Fibroblast of lung (primary cell): ENCODE data around the gene PEDS1. TPM values are rescaled to one million over a fixed set of nuclear protein-coding genes. Genes with fewer than 3 reads are reported as not detected.
A peak's percentile ranks its signal among the peaks of the same experiment; 100 is the strongest.
"Not testable (repeated sequence)": the region's sequence is repeated elsewhere in the genome, so short reads cannot be mapped to it uniquely, and the experiment has no call there.

Experiments
- DNase-seq, 2 donors: peaks; one replicate each; pipeline versions ENCODE4 v3.0.0 to v3.0.0-alpha.2; 2010; ENCODE audit warnings: low read depth in 2 of 2
- H2AFZ ChIP-seq: 2 replicates; pipeline ENCODE4 v1.5.1; 2012; ENCODE audit warnings: low read length, control low read depth, inconsistent platforms
- H3K27ac ChIP-seq: 2 replicates; pipeline ENCODE4 v1.5.1; 2011; ENCODE audit warnings: low read length, control low read depth; ENCODE audit not compliant: insufficient read depth
- H3K27me3 ChIP-seq: 2 replicates; pipeline ENCODE4 v1.5.1; 2011; ENCODE audit warnings: mild to moderate bottlenecking, low read length; ENCODE audit not compliant: control insufficient read depth, insufficient read depth
- H3K36me3 ChIP-seq: 2 replicates; pipeline ENCODE4 v1.5.1; 2011; ENCODE audit warnings: low read length; ENCODE audit not compliant: control insufficient read depth, insufficient read depth
- H3K4me1 ChIP-seq: 2 replicates; pipeline ENCODE4 v1.5.1; 2011; ENCODE audit warnings: low read length; ENCODE audit not compliant: control insufficient read depth, insufficient read depth; ENCODE audit errors: extremely low read depth
- H3K4me2 ChIP-seq: 2 replicates; pipeline ENCODE4 v1.5.1; 2011; ENCODE audit warnings: low read length, control low read depth; ENCODE audit not compliant: insufficient read depth; ENCODE audit errors: extremely low read depth
- H3K4me3 ChIP-seq, 4 experiments: fragments of 200-600 bp in 1 of 4; sonication (generic) in 1 of 4; replicated peaks in 1 of 4; 2 replicates each; pipeline ENCODE4 v1.5.1; 2011 to 2016; ENCODE audit warnings: low read length in 4 of 4, low read depth in 3 of 4, mild to moderate bottlenecking in 3 of 4, control low read depth in 2 of 4, inconsistent platforms in 1 of 4, mixed read lengths in 1 of 4; ENCODE audit not compliant: insufficient read depth in 1 of 4; ENCODE audit errors: control extremely low read depth in 1 of 4
- H3K79me2 ChIP-seq: 2 replicates; pipeline ENCODE4 v1.5.1; 2012; ENCODE audit warnings: mild to moderate bottlenecking, low read length, inconsistent platforms; ENCODE audit not compliant: control insufficient read depth, insufficient read depth
- H3K9ac ChIP-seq: 2 replicates; pipeline ENCODE4 v1.5.1; 2011; ENCODE audit warnings: mild to moderate bottlenecking, low read length, control low read depth; ENCODE audit not compliant: insufficient read depth
- H3K9me3 ChIP-seq: 2 replicates; pipeline ENCODE4 v1.5.1; 2012; ENCODE audit warnings: low read depth, low read length; ENCODE audit not compliant: control insufficient read depth, insufficient read depth
- H4K20me1 ChIP-seq: 2 replicates; pipeline ENCODE4 v1.5.1; 2011; ENCODE audit warnings: low read length; ENCODE audit not compliant: control insufficient read depth, insufficient read depth; ENCODE audit errors: extremely low read depth
- EZH2 ChIP-seq: IDR thresholded peaks from 2 replicates; pipeline ENCODE4 v1.5.1; 2012; ENCODE audit warnings: low read length, control low read depth, mild to moderate bottlenecking; ENCODE audit errors: missing control alignments
- polyA plus RNA-seq, 2 donors: library from polyadenylated mRNA; depleted of rRNA in 1 of 2; stranded (reverse) in 1 of 2; unstranded in 1 of 2; fragments of >200 nt; gene quantifications; 2 replicates each; pipeline ENCODE4 v1.2.1, GENCODE V29; 2011 to 2012; ENCODE audit warnings: missing spikeins in 1 of 2
- total RNA-seq: library from RNA; depleted of rRNA; stranded (reverse); fragments of >200 nt; gene quantifications from 2 replicates; pipeline ENCODE4 v1.2.1, GENCODE V29; 2014
- TF ChIP-seq, protein P1 (sequence below), 2 donors: IDR thresholded peaks in 1 of 2; conservative IDR thresholded peaks in 1 of 2; 1 replicate in 1 of 2; 2 replicates in 1 of 2; pipeline ENCODE4 v1.5.1; 2011 to 2012; ENCODE audit warnings: low read length in 2 of 2, control low read depth in 1 of 2, inconsistent platforms in 1 of 2, low read depth in 1 of 2, mild to moderate bottlenecking in 1 of 2

Gene PEDS1
- total and polyA plus RNA-seq, 2 donors (not counting 1 experiment from before 2014, with no cell fraction given), result 8.3 to 56.9 TPM

DNA sequence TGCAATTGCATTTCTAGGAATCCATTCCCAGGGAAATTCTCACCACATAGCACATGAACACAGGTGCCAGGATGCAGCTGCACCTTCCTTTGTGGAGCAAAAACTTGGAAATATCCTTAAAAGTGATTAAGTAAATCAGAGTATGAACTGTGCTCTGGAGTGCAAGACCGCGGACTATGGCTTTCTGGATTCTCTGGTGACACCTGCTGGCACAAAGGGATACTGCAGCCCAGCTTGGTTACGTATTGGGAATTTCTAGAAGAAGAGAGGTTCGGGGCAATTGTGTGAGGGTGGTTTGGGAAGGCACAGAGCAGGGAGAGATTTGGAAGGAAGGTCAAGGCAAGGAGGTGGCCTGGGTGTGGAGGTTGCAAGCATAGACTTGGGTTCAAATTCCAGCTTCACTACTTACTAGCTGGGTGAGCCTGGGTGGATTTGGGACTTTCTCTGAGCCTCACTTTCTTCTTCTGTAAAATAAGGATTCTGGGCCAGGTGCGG, 15.9 kb upstream of the PEDS1 start:
- Histone ChIP-seq H3K4me3 (no peak overlapping the region), H3K36me3 (no peaks in the 10 kb centered on the region), H4K20me1 (no peaks in the 10 kb centered on the region), H3K4me1 (peaks cover 11% of the 10 kb centered on the region), H3K4me2 (no peak overlapping the region), H3K27me3 (no peaks in the 10 kb centered on the region), H3K9ac (no peak overlapping the region), H3K9me3 (no peaks in the 10 kb centered on the region), H2AFZ (no peak overlapping the region), H3K79me2 (no peaks in the 10 kb centered on the region), H3K27ac (no peak overlapping the region)
- TF ChIP-seq EZH2, result no peak
- TF ChIP-seq, protein P1, sequence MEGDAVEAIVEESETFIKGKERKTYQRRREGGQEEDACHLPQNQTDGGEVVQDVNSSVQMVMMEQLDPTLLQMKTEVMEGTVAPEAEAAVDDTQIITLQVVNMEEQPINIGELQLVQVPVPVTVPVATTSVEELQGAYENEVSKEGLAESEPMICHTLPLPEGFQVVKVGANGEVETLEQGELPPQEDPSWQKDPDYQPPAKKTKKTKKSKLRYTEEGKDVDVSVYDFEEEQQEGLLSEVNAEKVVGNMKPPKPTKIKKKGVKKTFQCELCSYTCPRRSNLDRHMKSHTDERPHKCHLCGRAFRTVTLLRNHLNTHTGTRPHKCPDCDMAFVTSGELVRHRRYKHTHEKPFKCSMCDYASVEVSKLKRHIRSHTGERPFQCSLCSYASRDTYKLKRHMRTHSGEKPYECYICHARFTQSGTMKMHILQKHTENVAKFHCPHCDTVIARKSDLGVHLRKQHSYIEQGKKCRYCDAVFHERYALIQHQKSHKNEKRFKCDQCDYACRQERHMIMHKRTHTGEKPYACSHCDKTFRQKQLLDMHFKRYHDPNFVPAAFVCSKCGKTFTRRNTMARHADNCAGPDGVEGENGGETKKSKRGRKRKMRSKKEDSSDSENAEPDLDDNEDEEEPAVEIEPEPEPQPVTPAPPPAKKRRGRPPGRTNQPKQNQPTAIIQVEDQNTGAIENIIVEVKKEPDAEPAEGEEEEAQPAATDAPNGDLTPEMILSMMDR (conservative IDR thresholded peaks at IDR 0.05 in 1 of 2, IDR thresholded peaks at IDR 0.05 in 1 of 2; ENCODE audit: low read depth in 1 of 2, low read length in 2 of 2), result peak; percentile 98 to 99
- DNase-seq, result peak; percentile 57 to 82

DNA sequence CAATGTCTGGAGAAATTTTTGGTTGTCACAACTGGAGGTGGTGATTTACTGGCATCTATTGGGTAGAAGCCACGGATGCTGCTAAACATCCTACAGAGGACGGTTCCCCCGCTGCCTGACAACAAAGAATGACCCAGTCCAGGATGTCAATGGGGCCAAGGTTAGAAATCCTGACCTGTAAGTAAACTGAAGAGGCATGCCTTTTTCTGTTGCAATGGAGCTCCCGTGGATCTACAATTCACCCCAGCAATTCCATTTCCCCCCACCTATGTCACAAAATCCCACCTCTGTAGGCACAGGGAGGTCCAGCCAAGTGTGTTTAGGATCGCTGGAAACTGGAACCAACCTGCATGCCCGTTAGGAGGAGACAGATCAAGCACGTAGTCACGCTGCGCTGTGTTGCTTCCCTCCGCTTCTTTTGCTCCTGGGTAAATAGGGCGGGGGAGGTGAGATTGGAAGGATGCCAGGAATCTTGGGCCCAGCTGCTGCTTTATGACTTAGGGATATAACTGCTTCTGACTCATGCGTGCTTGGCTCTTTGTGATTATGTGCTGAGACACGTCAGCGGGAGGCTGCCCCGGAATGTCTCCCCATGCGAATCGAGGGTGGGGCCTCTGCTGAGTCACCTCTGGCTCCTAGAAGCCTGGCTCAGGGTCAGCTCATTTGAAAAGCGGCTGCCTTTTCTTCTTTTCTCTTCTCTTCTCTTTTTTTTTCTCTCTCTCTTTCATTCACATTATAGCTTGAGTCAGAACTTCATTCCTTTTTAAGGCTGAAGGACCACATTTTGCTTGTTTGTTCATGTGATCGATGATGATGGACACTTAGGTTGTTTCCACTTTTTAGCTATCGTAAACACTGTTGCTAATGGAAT, 12.4 kb upstream of the PEDS1 start:
- peak overlapping the region; percentile 6 for H2AFZ ChIP-seq
- peak overlapping the region; percentile 95 for H3K27ac ChIP-seq
- H4K20me1 ChIP-seq, result no peaks in the 10 kb centered on the region
- peaks cover 13% of the 10 kb centered on the region for H3K4me1 ChIP-seq
- H3K9ac ChIP-seq, result peak overlapping the region; percentile 60
- no peaks in the 10 kb centered on the region for H3K27me3 ChIP-seq
- DNase-seq, result peak; percentile 100
- no peaks in the 10 kb centered on the region for H3K79me2 ChIP-seq
- no peaks in the 10 kb centered on the region for H3K36me3 ChIP-seq
- H3K4me2 ChIP-seq, result peak overlapping the region; percentile 86
- peak overlapping the region; percentile 29 to 61 (median 42) for H3K4me3 ChIP-seq
- TF ChIP-seq EZH2, result no peak
- TF ChIP-seq, protein P1 (conservative IDR thresholded peaks at IDR 0.05 in 1 of 2, IDR thresholded peaks at IDR 0.05 in 1 of 2; ENCODE audit: low read depth in 1 of 2, low read length in 2 of 2), result peak in 1 of 2 donors; percentile 9
- H3K9me3 ChIP-seq, result no peaks in the 10 kb centered on the region

DNA sequence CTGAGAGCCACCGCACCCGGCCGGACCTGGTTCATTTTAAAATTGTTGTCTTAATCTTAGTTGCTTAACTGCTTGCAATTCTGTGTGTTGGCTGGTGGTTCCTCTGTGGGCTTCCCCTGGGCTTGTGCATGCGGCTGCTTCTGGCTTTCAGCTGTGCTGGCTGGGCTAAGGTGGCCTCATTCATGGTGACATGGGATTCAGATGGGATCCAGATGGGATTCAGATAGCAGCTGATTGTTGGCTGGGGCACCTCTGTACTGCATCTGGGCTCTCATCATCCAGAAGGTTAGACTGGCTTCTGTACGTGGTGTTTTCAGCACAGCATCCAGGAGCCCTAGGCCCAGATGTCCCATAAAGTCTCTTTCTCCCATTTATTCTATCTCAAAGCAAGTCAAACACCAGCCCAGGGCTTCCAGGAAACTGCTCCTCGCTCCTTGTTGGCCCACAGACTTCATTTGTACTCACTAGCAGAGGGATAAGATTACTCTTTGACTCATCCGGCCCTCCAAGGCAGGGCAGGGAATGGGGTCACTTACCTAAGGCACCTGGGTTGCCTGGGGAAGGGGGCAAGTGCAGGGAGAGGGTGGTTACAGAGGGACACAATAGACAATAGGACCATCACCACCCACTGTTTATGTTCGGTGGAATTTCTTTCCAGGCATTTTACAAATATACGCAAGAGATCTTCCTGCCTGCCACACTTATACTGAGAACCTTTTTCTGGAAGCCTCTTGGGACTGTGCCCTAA, 10.2 kb upstream of the PEDS1 start:
- no peaks in the 10 kb centered on the region for H3K36me3 ChIP-seq
- H3K9ac ChIP-seq, result no peak overlapping the region
- H3K4me1 ChIP-seq, result peaks cover 13% of the 10 kb centered on the region
- H3K79me2 ChIP-seq, result no peaks in the 10 kb centered on the region
- peak overlapping the region; percentile 10 for H2AFZ ChIP-seq
- peak overlapping the region; percentile 52 for H3K27ac ChIP-seq
- no peak overlapping the region for H3K4me3 ChIP-seq
- no peaks in the 10 kb centered on the region for H3K9me3 ChIP-seq
- no peak overlapping the region for H3K4me2 ChIP-seq
- peak; percentile 36 to 54 for DNase-seq
- no peaks in the 10 kb centered on the region for H3K27me3 ChIP-seq
- no peaks in the 10 kb centered on the region for H4K20me1 ChIP-seq
- no peak for TF ChIP-seq EZH2
- TF ChIP-seq, protein P1 (conservative IDR thresholded peaks at IDR 0.05 in 1 of 2, IDR thresholded peaks at IDR 0.05 in 1 of 2; ENCODE audit: low read depth in 1 of 2, low read length in 2 of 2), result no peak

DNA sequence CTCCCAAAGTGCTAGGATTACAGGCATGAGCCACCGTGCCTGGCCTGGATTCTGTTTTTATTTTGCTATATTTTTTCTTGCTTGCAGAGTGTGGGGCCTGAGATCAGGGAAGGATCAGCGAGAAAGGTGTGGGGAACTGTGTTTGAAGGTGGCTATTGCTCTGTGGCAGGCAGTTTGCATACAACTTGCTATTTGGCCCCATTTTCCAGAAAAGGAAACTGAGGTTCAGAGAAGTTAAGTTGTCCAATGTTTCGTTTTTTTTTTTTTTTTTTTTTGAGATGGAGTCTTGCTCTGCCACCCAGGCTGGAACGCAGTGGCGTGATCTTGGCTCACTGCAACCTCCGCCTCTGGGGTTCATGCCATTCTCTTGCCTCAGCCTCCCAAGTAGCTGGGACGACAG, 8.0 kb upstream of the PEDS1 start:
- not testable (repeated sequence) for H3K79me2 ChIP-seq, H3K27me3 ChIP-seq, H3K4me2 ChIP-seq, H3K27ac ChIP-seq, H2AFZ ChIP-seq, DNase-seq, H4K20me1 ChIP-seq, H3K9me3 ChIP-seq, H3K36me3 ChIP-seq, H3K4me3 ChIP-seq, H3K9ac ChIP-seq
- peaks cover 13% of the 10 kb centered on the region for H3K4me1 ChIP-seq
